ENCODE measurements around the gene P4HB. TPM values are rescaled to one million over a fixed set of nuclear protein-coding genes. Genes with fewer than 3 reads are reported as not detected.

Gene P4HB
- total and polyA plus RNA-seq, 2 of the 4 experiments (the other 2 are of a cell fraction) = 599 to 932 TPM

DNA sequence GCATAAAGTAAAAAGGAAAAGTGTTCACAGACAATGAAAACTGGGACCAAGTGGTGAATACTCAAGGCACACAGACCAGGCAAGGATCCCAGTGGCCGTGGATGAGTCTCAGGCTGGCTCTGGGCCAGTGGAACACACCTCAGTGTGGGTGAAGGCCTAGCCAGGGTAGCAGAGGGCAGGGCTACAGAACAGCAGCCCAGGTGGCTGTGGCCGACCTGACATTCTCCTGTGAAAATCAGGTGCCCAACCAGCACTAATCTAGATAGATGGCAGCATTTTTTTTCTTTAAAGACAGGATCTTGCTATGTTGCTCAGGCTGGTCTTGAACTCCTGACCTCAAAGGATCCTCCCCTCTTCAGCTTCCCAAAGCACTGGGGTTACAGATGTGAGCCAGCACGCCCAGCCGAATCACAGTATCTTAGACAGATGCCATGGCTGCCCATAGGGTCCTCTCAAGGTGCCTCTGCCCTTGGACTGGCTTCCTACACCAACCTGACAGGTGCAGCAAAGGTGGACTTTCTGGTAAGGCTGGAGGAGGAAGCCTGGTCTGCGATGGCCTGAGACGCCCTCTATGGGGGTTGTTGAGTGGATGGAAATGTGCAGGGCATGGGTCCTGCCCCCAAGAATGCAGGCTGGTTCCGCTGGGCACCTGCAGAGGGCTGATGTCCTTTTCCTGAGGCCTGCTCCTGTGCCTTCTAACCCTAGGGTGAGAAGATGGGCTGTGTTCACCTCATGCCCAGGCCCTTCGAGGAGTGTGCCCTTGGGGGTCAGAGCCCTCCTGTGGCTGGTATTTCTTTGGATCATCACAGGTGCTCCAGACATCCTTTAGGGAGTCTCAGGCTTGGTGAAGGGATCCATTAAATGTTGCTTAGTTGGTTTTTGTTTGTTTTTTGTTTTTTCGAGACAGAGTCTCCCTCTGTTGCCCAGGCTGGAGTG is 3.8 kb upstream of the P4HB start (continued):
- TF ChIP-seq NFE2L2 (IDR thresholded peaks at IDR 0.05; ENCODE audit: low read depth, low read length) = no peak

DNA sequence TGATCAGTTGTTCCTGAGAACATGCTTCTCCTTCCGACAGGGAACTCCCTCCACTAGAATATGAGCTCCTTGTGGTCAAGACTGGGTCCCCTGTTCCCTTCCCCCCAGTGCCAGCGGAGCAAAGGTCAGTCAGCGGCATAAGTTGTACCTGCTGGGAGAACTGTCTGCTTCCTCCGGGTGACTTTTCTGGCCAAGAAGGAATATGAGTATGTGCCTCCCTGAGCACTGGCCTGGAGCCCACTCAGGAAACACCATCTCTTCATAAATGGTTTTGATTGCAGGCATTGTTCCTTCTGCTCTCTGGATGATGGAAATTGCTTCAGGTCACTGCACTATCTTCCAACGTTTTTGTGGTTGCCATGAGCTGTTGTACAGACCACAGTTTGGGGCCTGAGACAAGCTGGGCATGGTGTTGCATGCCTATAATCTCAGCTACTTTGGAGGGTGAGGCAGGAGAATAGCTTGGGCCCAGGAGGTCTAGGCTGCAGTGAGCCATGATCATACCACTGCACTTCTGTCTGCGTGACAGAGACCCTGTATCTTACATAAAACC is 2.9 kb upstream of the P4HB start:
- Histone ChIP-seq H2BK20ac (ENCODE audit: low read depth, low read length) (no peak overlapping the region), H3K27me3 (ENCODE audit: control insufficient read depth, insufficient read depth, low read length) (no peaks in the 10 kb centered on the region), H3K36me3 (ENCODE audit: control insufficient read depth, insufficient read depth, low read length) (peaks cover 38% of the 10 kb centered on the region), H3K23ac (ENCODE audit: low read depth, low read length) (peak overlapping the region; percentile 24; the same call in 1 of the 2 replicates), H2AK9ac (replicated peaks; ENCODE audit: low read depth, low read length, poor library complexity) (peak overlapping the region; percentile 70), H2BK15ac (ENCODE audit: low read depth, low read length) (no peak overlapping the region), H3K79me1 (ENCODE audit: low read depth in 1 of 2, low read length in 2 of 2) (peaks cover 17 to 79% of the 10 kb centered on the region in 2 experiments; a peak in 3 of 4 replicates), H3K14ac (replicated peaks; ENCODE audit: low read depth, low read length) (no peak overlapping the region), H2AK5ac (ENCODE audit: low read depth, low read length) (peak overlapping the region; percentile 30; the same call in 1 of the 2 replicates), H2AFZ (replicated peaks; ENCODE audit: low read length, poor library complexity) (no peak overlapping the region), H4K5ac (ENCODE audit: low read depth, low read length) (no peak overlapping the region), H3K4me1 (ENCODE audit: control insufficient read depth, insufficient read depth, low read length) (peaks cover 29% of the 10 kb centered on the region), H4K8ac (ENCODE audit: low read depth in 2 of 2, low read length in 2 of 2) (peak overlapping the region in 1 of 2 experiments; percentile 0; a peak in 1 of 4 replicates), H3K4me3 (ENCODE audit: insufficient read depth, low read depth, low read length) (no peak overlapping the region), H3K9me3 (ENCODE audit: control insufficient read depth, insufficient read depth, low read length) (no peaks in the 10 kb centered on the region), H2BK120ac (ENCODE audit: low read depth, low read length) (no peak overlapping the region), H3K18ac (ENCODE audit: low read depth, low read length) (no peak overlapping the region), H3K4me2 (ENCODE audit: low read depth, low read length) (no peak overlapping the region), H3K9me1 (ENCODE audit: insufficient read depth, low read length) (peaks cover 16% of the 10 kb centered on the region), H4K91ac (ENCODE audit: insufficient read depth, low read depth, low read length) (no peak overlapping the region), H3K9ac (ENCODE audit: low read depth, low read length) (no peak overlapping the region), H3K4ac (ENCODE audit: low read depth, low read length) (no peak overlapping the region), H2BK5ac (ENCODE audit: low read depth, low read length, poor library complexity, severe bottlenecking) (no peak overlapping the region), H3K56ac (ENCODE audit: extremely low read depth, insufficient read depth, low read length) (no peak overlapping the region), H3K27ac (ENCODE audit: insufficient read depth, low read length) (no peak overlapping the region), H4K20me1 (ENCODE audit: insufficient read depth, low read length) (peaks cover 49% of the 10 kb centered on the region)
- intact Hi-C loops (cut with micrococcal nuclease) (no loop called here), in situ Hi-C loops (cut with MboI; ENCODE audit: low sequenced_read_pairs) (no loop called here), dilution Hi-C loops (cut with HindIII; ENCODE audit: low sequenced_read_pairs, unreplicated experiment) (no loop called here)
- ChIA-PET CTCF (no interaction called here), POLR2A (ENCODE audit: unreplicated experiment) (no interaction called here)
- DNase-seq (no peak), ATAC-seq (ENCODE audit: low read depth) (no peak)
- TSS peak; percentile 35 for BruUV-seq (replicated peaks)
- WGBS, 2 experiments (ENCODE audit: extremely low coverage in 2 of 2, insufficient read length in 1 of 2) = 50% methylated on average over 1 of the region's 6 CpGs; no CpG with 5 or more reads in 1 of the 2 experiments
- TF ChIP-seq, protein P1, sequence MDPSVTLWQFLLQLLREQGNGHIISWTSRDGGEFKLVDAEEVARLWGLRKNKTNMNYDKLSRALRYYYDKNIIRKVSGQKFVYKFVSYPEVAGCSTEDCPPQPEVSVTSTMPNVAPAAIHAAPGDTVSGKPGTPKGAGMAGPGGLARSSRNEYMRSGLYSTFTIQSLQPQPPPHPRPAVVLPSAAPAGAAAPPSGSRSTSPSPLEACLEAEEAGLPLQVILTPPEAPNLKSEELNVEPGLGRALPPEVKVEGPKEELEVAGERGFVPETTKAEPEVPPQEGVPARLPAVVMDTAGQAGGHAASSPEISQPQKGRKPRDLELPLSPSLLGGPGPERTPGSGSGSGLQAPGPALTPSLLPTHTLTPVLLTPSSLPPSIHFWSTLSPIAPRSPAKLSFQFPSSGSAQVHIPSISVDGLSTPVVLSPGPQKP (IDR thresholded peaks at IDR 0.05; ENCODE audit: borderline replicate concordance, low read depth, low read length) = no peak
- TF ChIP-seq CHD1 (IDR thresholded peaks at IDR 0.05; ENCODE audit: low read depth, low read length) = no peak
- no peak for TF ChIP-seq MXI1 (IDR thresholded peaks at IDR 0.05; ENCODE audit: borderline replicate concordance, low read depth, low read length)
- no peak for TF ChIP-seq MAZ (IDR thresholded peaks at IDR 0.05; ENCODE audit: borderline replicate concordance, low read depth, low read length)
- TF ChIP-seq RAD21 (IDR thresholded peaks at IDR 0.05; ENCODE audit: low read length) = no peak
- TF ChIP-seq SMC3 (IDR thresholded peaks at IDR 0.05; ENCODE audit: low read depth, low read length) = no peak
- no peak for TF ChIP-seq POLR2A (IDR thresholded peaks at IDR 0.05; ENCODE audit: low read depth, low read length)
- TF ChIP-seq, protein P2, sequence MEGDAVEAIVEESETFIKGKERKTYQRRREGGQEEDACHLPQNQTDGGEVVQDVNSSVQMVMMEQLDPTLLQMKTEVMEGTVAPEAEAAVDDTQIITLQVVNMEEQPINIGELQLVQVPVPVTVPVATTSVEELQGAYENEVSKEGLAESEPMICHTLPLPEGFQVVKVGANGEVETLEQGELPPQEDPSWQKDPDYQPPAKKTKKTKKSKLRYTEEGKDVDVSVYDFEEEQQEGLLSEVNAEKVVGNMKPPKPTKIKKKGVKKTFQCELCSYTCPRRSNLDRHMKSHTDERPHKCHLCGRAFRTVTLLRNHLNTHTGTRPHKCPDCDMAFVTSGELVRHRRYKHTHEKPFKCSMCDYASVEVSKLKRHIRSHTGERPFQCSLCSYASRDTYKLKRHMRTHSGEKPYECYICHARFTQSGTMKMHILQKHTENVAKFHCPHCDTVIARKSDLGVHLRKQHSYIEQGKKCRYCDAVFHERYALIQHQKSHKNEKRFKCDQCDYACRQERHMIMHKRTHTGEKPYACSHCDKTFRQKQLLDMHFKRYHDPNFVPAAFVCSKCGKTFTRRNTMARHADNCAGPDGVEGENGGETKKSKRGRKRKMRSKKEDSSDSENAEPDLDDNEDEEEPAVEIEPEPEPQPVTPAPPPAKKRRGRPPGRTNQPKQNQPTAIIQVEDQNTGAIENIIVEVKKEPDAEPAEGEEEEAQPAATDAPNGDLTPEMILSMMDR (conservative IDR thresholded peaks at IDR 0.05; ENCODE audit: low read depth, low read length) = no peak
- TF ChIP-seq CEBPB (IDR thresholded peaks at IDR 0.05; ENCODE audit: low read depth, low read length) = no peak
- TF ChIP-seq RFX5 (IDR thresholded peaks at IDR 0.05; ENCODE audit: low read depth, low read length) = no peak
- no peak for TF ChIP-seq BHLHE40 (IDR thresholded peaks at IDR 0.05; ENCODE audit: low read depth, low read length)
